Neuronal stem cell (in vitro differentiated cells): ENCODE results near the gene DGKG.

Experiments
- DNase-seq: peaks from one replicate; pipeline ENCODE4 v3.0.0-alpha.2; 2013; ENCODE audit warnings: low spot score
- H2AFZ ChIP-seq: one replicate; pipeline ENCODE4 v1.6.1; 2013; ENCODE audit warnings: mild to moderate bottlenecking, low read length, inconsistent platforms
- H2AK5ac ChIP-seq: 2 replicates; pipeline ENCODE4 v1.6.1; 2013; ENCODE audit warnings: low read depth, mild to moderate bottlenecking, inconsistent platforms, low read length, moderate library complexity, mixed read lengths
- H2BK120ac ChIP-seq: 2 replicates; pipeline ENCODE4 v1.6.1; 2013; ENCODE audit warnings: low read depth, mild to moderate bottlenecking, inconsistent platforms, low read length, moderate library complexity, mixed read lengths
- H2BK12ac ChIP-seq: one replicate; pipeline ENCODE4 v1.6.1; 2013; ENCODE audit warnings: low read length, inconsistent platforms
- H2BK15ac ChIP-seq: 2 replicates; pipeline ENCODE4 v1.6.1; 2013; ENCODE audit warnings: mild to moderate bottlenecking, low read length, inconsistent platforms, mixed read lengths
- H2BK5ac ChIP-seq: one replicate; pipeline ENCODE4 v1.6.1; 2013; ENCODE audit warnings: inconsistent platforms, mild to moderate bottlenecking, low read length, moderate library complexity
- H3K14ac ChIP-seq: one replicate; pipeline ENCODE4 v1.6.1; 2013; ENCODE audit warnings: low read length, inconsistent platforms
- H3K18ac ChIP-seq: 2 replicates; pipeline ENCODE4 v1.6.1; 2013; ENCODE audit warnings: low read length, inconsistent platforms
- H3K23ac ChIP-seq: 2 replicates; pipeline ENCODE4 v1.6.1; 2013; ENCODE audit warnings: low read depth, mild to moderate bottlenecking, mixed read lengths, low read length, inconsistent platforms; ENCODE audit not compliant: poor library complexity
- H3K27ac ChIP-seq: replicated peaks from 3 replicates; pipeline ENCODE4 v1.5.1; 2013; ENCODE audit warnings: low read length, inconsistent platforms
- H3K27me3 ChIP-seq, 3 experiments: 2 replicates each; pipeline ENCODE4 v1.6.1; 2013; ENCODE audit warnings: low read length in 3 of 3, mild to moderate bottlenecking in 2 of 3, inconsistent platforms in 1 of 3, low read depth in 1 of 3, mixed read lengths in 1 of 3, moderate library complexity in 1 of 3; ENCODE audit not compliant: control insufficient read depth in 3 of 3, insufficient read depth in 3 of 3
- H3K36me3 ChIP-seq, 2 donors: replicated peaks in 1 of 2; 2 replicates each; pipeline ENCODE4 v1.6.1; 2013; ENCODE audit warnings: low read length in 2 of 2; ENCODE audit not compliant: control insufficient read depth in 2 of 2, insufficient read depth in 2 of 2
- H3K4ac ChIP-seq: 2 replicates; pipeline ENCODE4 v1.6.1; 2013; ENCODE audit warnings: inconsistent platforms, mild to moderate bottlenecking, low read length, moderate library complexity
- H3K4me1 ChIP-seq, 2 donors: 1 replicate in 1 of 2; 2 replicates in 1 of 2; pipeline ENCODE4 v1.6.1; 2013; ENCODE audit warnings: low read length in 2 of 2, low read depth in 1 of 2; ENCODE audit not compliant: control insufficient read depth in 2 of 2, insufficient read depth in 1 of 2
- H3K4me2 ChIP-seq: one replicate; pipeline ENCODE4 v1.6.1; 2013; ENCODE audit warnings: mild to moderate bottlenecking, low read length, inconsistent platforms; ENCODE audit not compliant: insufficient read depth, poor library complexity, severe bottlenecking
- H3K4me3 ChIP-seq, 2 donors: 2 replicates each; pipeline ENCODE4 v1.5.1; 2013; ENCODE audit warnings: low read length in 2 of 2, mild to moderate bottlenecking in 2 of 2, inconsistent platforms in 1 of 2, moderate library complexity in 1 of 2
- H3K79me1 ChIP-seq: one replicate; pipeline ENCODE4 v1.6.1; 2013; ENCODE audit warnings: low read depth, mild to moderate bottlenecking, inconsistent platforms, low read length, moderate library complexity
- H3K9ac ChIP-seq: one replicate; pipeline ENCODE4 v1.6.1; 2013; ENCODE audit warnings: mild to moderate bottlenecking, low read depth, low read length, inconsistent platforms; ENCODE audit not compliant: poor library complexity
- H3K9me3 ChIP-seq, 2 donors: replicated peaks in 1 of 2; 2 replicates each; pipeline versions ENCODE3 to v1.6.1; 2013; ENCODE audit warnings: low read length in 2 of 2, mild to moderate bottlenecking in 2 of 2, inconsistent platforms in 1 of 2, low read depth in 1 of 2, mixed read lengths in 1 of 2, moderate library complexity in 1 of 2; ENCODE audit not compliant: control insufficient read depth in 2 of 2, insufficient read depth in 1 of 2
- H4K8ac ChIP-seq: one replicate; pipeline ENCODE4 v1.6.1; 2013; ENCODE audit warnings: low read depth, mild to moderate bottlenecking, inconsistent platforms, low read length, moderate library complexity
- H4K91ac ChIP-seq: one replicate; pipeline ENCODE4 v1.6.1; 2013; ENCODE audit warnings: low read length, low read depth, mild to moderate bottlenecking, inconsistent platforms; ENCODE audit not compliant: poor library complexity
- WGBS, 2 donors: extraction: QIAGEN DNeasy Blood & Tissue Kit; methylation state at CpG; one replicate each; pipeline ENCODE4 v1.1.7; 2013; ENCODE audit warnings: missing lambda C conversion rate in 2 of 2, mixed read lengths in 1 of 2; ENCODE audit not compliant: insufficient read length in 2 of 2, insufficient replicate concordance in 1 of 2; ENCODE audit errors: extremely low coverage in 2 of 2; 5-methylcytosine and 5-hydroxymethylcytosine counted together

DGKG gene

GRCh38 chr3:186286114-186286513 is 75.9 kb downstream of the DGKG start:
- no peak overlapping the region for H4K91ac ChIP-seq
- H3K27me3 ChIP-seq, result no peaks in the 10 kb centered on the region
- H3K4me1 ChIP-seq, result peaks cover 0 to 3% of the 10 kb centered on the region in 2 donors
- no peak overlapping the region for H2BK5ac ChIP-seq
- H3K9ac ChIP-seq, result no peak overlapping the region
- peaks cover 0 to 2% of the 10 kb centered on the region in 2 donors for H3K9me3 ChIP-seq
- no peak overlapping the region for H2BK15ac ChIP-seq
- H3K79me1 ChIP-seq, result no peaks in the 10 kb centered on the region
- H3K14ac ChIP-seq, result no peak overlapping the region
- no peak overlapping the region for H2AFZ ChIP-seq
- no peak overlapping the region for H3K27ac ChIP-seq
- H3K4ac ChIP-seq, result no peak overlapping the region
- no peak overlapping the region for H4K8ac ChIP-seq
- no peak overlapping the region for H3K4me2 ChIP-seq
- no peak for DNase-seq
- no peak overlapping the region for H2AK5ac ChIP-seq
- H3K36me3 ChIP-seq, result no peaks in the 10 kb centered on the region
- WGBS, 2 donors, result no CpG with 5 or more reads among the region's 5 CpGs
- H3K4me3 ChIP-seq, result no peak overlapping the region
- no peak overlapping the region for H3K18ac ChIP-seq
- no peak overlapping the region for H2BK120ac ChIP-seq
- H3K23ac ChIP-seq, result no peak overlapping the region
- H2BK12ac ChIP-seq, result no peak overlapping the region

- Histone ChIP-seq H2AFZ (no peak overlapping the region), H2AK5ac (no peak overlapping the region), H4K91ac (no peak overlapping the region), H3K9ac (no peak overlapping the region), H3K4me3 (no peak overlapping the region), H3K79me1 (no peaks in the 10 kb centered on the region), H4K8ac (no peak overlapping the region), H3K14ac (no peak overlapping the region), H3K9me3 (peaks cover 0 to 2% of the 10 kb centered on the region in 2 donors), H3K4me1 (peaks cover 0 to 3% of the 10 kb centered on the region in 2 donors), H2BK5ac (no peak overlapping the region), H3K23ac (no peak overlapping the region), H3K18ac (no peak overlapping the region), H3K27me3 (peaks cover 0 to 3% (median 0%) of the 10 kb centered on the region in 3 experiments), H3K4me2 (no peak overlapping the region), H3K36me3 (no peaks in the 10 kb centered on the region), H3K4ac (no peak overlapping the region), H2BK120ac (no peak overlapping the region), H2BK12ac (no peak overlapping the region), H3K27ac (no peak overlapping the region), H2BK15ac (no peak overlapping the region)
- DNase-seq, result no peak
- no CpG with 5 or more reads among the region's 6 CpGs for WGBS, 2 donors
Measured at GRCh38 chr3:186284661-186285060, 77.4 kb downstream of the DGKG start.

- WGBS, 2 donors, result no CpG with 5 or more reads among the region's 8 CpGs
- DNase-seq, result no peak
- no peak overlapping the region for H4K8ac ChIP-seq
- no peak overlapping the region for H3K23ac ChIP-seq
- peaks cover 0 to 4% (median 0%) of the 10 kb centered on the region in 3 experiments for H3K27me3 ChIP-seq
- no peak overlapping the region for H3K4me3 ChIP-seq
- no peak overlapping the region for H3K9ac ChIP-seq
- H3K9me3 ChIP-seq, result peaks cover 0 to 2% of the 10 kb centered on the region in 2 donors
- no peaks in the 10 kb centered on the region for H3K36me3 ChIP-seq
- no peak overlapping the region for H4K91ac ChIP-seq
- H3K79me1 ChIP-seq, result no peaks in the 10 kb centered on the region
- H3K4me2 ChIP-seq, result no peak overlapping the region
- no peak overlapping the region for H2BK12ac ChIP-seq
- H3K14ac ChIP-seq, result no peak overlapping the region
- H3K27ac ChIP-seq, result no peak overlapping the region
- no peak overlapping the region for H3K4ac ChIP-seq
- H3K4me1 ChIP-seq, result peaks cover 0 to 3% of the 10 kb centered on the region in 2 donors
- no peak overlapping the region for H2AK5ac ChIP-seq
- H2BK120ac ChIP-seq, result no peak overlapping the region
- H2BK5ac ChIP-seq, result peak overlapping the region; percentile 47
- no peak overlapping the region for H2AFZ ChIP-seq
- no peak overlapping the region for H2BK15ac ChIP-seq
- H3K18ac ChIP-seq, result no peak overlapping the region
Measured at GRCh38 chr3:186284349-186284652, 77.7 kb downstream of the DGKG start.

GRCh38 chr3:186283651-186284348 is 78.2 kb downstream of the DGKG start:
- Histone ChIP-seq H2BK12ac (no peak overlapping the region), H3K9me3 (peaks cover 0 to 2% of the 10 kb centered on the region in 2 donors), H2BK120ac (no peak overlapping the region), H2BK15ac (no peak overlapping the region), H3K23ac (no peak overlapping the region), H3K14ac (no peak overlapping the region), H3K9ac (no peak overlapping the region), H2AFZ (no peak overlapping the region), H3K4me1 (peaks cover 0 to 3% of the 10 kb centered on the region in 2 donors), H3K4me2 (no peak overlapping the region), H2BK5ac (peak overlapping the region; percentile 47), H3K36me3 (no peaks in the 10 kb centered on the region), H4K91ac (no peak overlapping the region), H2AK5ac (no peak overlapping the region), H3K4ac (no peak overlapping the region), H3K27ac (no peak overlapping the region), H3K18ac (peak overlapping the region; percentile 9), H3K4me3 (no peak overlapping the region), H3K27me3 (peaks cover 0 to 4% (median 0%) of the 10 kb centered on the region in 3 experiments), H4K8ac (no peak overlapping the region), H3K79me1 (no peaks in the 10 kb centered on the region)
- WGBS, 2 donors, result no CpG with 5 or more reads among the region's 6 CpGs
- no peak for DNase-seq
